ENCODE data around the gene ZNF385C. TPM values are rescaled to one million over a fixed set of nuclear protein-coding genes. Genes with fewer than 3 reads are reported as not detected.

The ZNF385C gene
- total RNA-seq, 1 donor from 2014 or later = 1.3 TPM

DNA sequence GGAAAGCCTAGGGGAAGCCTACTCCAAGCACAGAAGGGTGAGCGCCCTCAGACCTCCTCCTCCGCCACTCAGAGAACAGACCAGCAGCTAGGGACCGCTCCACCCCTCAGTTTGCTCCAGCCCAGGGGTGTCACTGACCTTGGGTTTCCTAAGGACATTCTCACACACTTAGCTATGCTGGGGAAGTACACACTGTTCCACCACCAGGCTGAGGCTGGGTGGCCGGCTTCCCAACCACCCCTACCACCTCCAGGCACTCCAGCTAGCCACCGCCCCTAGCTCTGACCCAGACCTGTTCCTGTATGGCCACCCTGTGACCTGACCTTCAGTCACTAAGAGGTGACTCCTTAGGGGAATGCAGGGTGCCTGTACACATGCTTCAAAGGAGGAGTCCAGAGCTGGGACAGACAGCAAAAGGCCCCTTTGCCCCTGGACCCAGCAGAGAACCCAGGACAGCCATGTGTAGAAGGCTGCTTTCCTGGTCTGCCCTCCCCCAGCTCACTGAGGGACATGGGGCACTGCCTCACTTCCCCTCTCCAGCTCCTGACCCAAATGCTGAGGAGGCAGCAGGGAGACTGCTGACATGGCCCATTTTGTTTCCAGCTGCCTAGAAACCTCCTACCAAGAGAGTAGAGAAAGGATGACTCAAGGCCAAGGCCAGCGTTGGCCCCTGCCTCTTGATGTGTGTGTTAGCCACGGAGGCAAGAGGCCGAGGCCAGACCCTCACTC is 31.0 kb upstream of the ZNF385C start:
- peaks cover 42% of the 10 kb centered on the region for H3K4me1 Mint-ChIP-seq (ENCODE audit: unreplicated experiment)
- no peak for DNase-seq (ENCODE audit: low spot score)
- no peaks in the 10 kb centered on the region for H3K9me3 Mint-ChIP-seq (ENCODE audit: unreplicated experiment)
- H3K36me3 Mint-ChIP-seq (ENCODE audit: low read depth, unreplicated experiment) = peaks cover 54% of the 10 kb centered on the region
- TF ChIP-seq, protein P1, sequence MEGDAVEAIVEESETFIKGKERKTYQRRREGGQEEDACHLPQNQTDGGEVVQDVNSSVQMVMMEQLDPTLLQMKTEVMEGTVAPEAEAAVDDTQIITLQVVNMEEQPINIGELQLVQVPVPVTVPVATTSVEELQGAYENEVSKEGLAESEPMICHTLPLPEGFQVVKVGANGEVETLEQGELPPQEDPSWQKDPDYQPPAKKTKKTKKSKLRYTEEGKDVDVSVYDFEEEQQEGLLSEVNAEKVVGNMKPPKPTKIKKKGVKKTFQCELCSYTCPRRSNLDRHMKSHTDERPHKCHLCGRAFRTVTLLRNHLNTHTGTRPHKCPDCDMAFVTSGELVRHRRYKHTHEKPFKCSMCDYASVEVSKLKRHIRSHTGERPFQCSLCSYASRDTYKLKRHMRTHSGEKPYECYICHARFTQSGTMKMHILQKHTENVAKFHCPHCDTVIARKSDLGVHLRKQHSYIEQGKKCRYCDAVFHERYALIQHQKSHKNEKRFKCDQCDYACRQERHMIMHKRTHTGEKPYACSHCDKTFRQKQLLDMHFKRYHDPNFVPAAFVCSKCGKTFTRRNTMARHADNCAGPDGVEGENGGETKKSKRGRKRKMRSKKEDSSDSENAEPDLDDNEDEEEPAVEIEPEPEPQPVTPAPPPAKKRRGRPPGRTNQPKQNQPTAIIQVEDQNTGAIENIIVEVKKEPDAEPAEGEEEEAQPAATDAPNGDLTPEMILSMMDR (IDR thresholded peaks at IDR 0.05; ENCODE audit: unreplicated experiment) = no peak
- H3K27me3 Mint-ChIP-seq (ENCODE audit: unreplicated experiment) = peaks cover 6% of the 10 kb centered on the region
- no peak overlapping the region for H3K27ac Mint-ChIP-seq (ENCODE audit: unreplicated experiment)
- no peak overlapping the region for H3K4me3 Mint-ChIP-seq (ENCODE audit: unreplicated experiment)

DNA sequence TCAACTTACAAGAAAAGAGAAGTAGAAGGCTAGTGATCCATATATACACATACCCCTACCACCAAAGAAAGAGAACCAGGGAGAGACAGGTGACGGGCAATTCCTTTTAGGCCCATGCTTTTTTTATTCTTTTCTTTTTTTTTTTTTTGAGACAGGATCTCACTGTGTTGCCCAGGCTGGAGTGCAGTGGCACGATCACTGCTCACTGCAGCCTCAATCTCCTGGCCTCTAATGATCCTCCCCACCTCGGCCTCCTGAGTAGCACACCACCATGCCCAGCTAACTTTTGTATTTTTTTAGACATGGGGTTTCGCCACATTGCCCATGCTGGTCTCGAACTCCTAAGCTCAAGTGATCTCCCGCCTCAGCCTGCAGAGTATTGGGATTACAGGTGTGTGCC is 29.1 kb upstream of the ZNF385C start:
- no peaks in the 10 kb centered on the region for H3K9me3 Mint-ChIP-seq (ENCODE audit: unreplicated experiment)
- no peak for DNase-seq (ENCODE audit: low spot score)
- TF ChIP-seq, protein P1 (IDR thresholded peaks at IDR 0.05; ENCODE audit: unreplicated experiment) = no peak
- H3K36me3 Mint-ChIP-seq (ENCODE audit: low read depth, unreplicated experiment) = peaks cover 54% of the 10 kb centered on the region
- H3K27me3 Mint-ChIP-seq (ENCODE audit: unreplicated experiment) = peaks cover 6% of the 10 kb centered on the region
- H3K4me3 Mint-ChIP-seq (ENCODE audit: unreplicated experiment) = peak overlapping the region; percentile 19
- H3K4me1 Mint-ChIP-seq (ENCODE audit: unreplicated experiment) = peaks cover 24% of the 10 kb centered on the region
- H3K27ac Mint-ChIP-seq (ENCODE audit: unreplicated experiment) = no peak overlapping the region

DNA sequence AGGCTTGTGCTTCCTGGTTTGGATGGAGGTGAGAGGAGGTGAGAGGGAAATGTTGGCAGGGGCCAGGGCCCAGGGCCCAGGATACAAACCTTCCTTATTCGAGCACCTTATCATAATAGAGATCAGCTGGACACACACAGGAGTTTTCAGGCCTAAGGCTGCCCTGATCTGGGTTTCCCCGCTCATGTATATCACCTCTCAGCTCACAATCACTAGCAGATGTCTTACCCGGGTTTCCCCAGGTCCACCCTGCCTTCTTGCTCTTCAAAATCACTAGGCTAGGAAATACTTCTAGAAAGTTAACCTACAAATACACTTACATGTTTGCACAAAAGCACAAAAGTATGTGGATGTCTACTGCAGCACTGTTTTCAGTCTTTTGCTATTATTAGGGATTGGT is 28.6 kb upstream of the ZNF385C start:
- Mint-ChIP-seq H3K27me3 (ENCODE audit: unreplicated experiment) (peaks cover 9% of the 10 kb centered on the region), H3K27ac (ENCODE audit: unreplicated experiment) (no peak overlapping the region), H3K4me3 (ENCODE audit: unreplicated experiment) (peak overlapping the region; percentile 19), H3K4me1 (ENCODE audit: unreplicated experiment) (peaks cover 20% of the 10 kb centered on the region), H3K36me3 (ENCODE audit: low read depth, unreplicated experiment) (peaks cover 54% of the 10 kb centered on the region), H3K9me3 (ENCODE audit: unreplicated experiment) (no peaks in the 10 kb centered on the region)
- DNase-seq (ENCODE audit: low spot score) = no peak
- TF ChIP-seq, protein P1 (IDR thresholded peaks at IDR 0.05; ENCODE audit: unreplicated experiment) = no peak

DNA sequence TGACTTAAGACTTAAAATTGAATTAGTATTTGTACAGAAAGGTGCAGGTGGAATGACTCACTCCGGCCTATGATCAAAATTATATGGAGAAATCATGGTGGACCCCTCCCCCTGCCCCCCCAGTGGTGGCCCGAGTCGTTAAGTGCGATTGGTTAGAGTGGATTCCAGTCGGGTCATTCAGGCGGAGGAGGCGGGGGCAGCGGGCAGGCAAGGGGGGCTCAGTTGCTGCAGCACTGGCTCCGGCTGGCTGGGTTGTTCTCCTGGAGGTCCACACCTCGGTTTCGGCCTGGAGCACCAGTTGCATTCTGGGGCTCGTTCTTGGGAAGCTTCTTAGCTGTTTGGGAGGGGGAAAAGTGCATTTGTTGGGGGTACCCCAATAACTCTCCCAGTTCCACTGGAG is 27.3 kb upstream of the ZNF385C start:
- TF ChIP-seq, protein P1 (IDR thresholded peaks at IDR 0.05; ENCODE audit: unreplicated experiment) = no peak
- Mint-ChIP-seq H3K4me3 (ENCODE audit: unreplicated experiment) (peak overlapping the region; percentile 56), H3K36me3 (ENCODE audit: low read depth, unreplicated experiment) (peaks cover 47% of the 10 kb centered on the region), H3K9me3 (ENCODE audit: unreplicated experiment) (no peaks in the 10 kb centered on the region), H3K27ac (ENCODE audit: unreplicated experiment) (no peak overlapping the region), H3K4me1 (ENCODE audit: unreplicated experiment) (peaks cover 12% of the 10 kb centered on the region), H3K27me3 (ENCODE audit: unreplicated experiment) (peaks cover 10% of the 10 kb centered on the region)
- no peak for DNase-seq (ENCODE audit: low spot score)

DNA sequence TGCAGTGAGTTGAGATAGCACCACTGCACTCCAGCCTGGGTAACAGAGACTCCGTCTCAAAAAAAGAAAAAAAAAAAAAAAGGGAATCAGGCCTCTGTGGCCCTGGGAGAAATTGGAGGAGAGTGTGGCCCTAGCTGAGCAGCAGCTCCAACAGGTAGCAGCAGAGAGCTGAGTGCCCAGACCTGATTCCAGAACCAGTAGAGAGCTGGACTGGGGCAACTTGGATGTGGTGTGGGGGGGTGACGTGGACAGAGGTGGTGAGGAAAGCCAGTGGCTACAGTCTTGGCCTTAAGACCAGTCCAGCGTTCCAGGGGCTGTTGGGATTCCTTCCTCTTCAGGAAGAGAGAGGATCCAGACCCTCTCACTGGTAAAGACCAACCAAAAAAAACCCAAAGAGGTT is 26.0 kb upstream of the ZNF385C start:
- H3K36me3 Mint-ChIP-seq (ENCODE audit: low read depth, unreplicated experiment) = peaks cover 39% of the 10 kb centered on the region
- no peak for DNase-seq (ENCODE audit: low spot score)
- H3K4me1 Mint-ChIP-seq (ENCODE audit: unreplicated experiment) = peaks cover 10% of the 10 kb centered on the region
- no peak overlapping the region for H3K4me3 Mint-ChIP-seq (ENCODE audit: unreplicated experiment)
- no peak overlapping the region for H3K27ac Mint-ChIP-seq (ENCODE audit: unreplicated experiment)
- H3K27me3 Mint-ChIP-seq (ENCODE audit: unreplicated experiment) = peaks cover 8% of the 10 kb centered on the region
- TF ChIP-seq, protein P1 (IDR thresholded peaks at IDR 0.05; ENCODE audit: unreplicated experiment) = no peak
- H3K9me3 Mint-ChIP-seq (ENCODE audit: unreplicated experiment) = no peaks in the 10 kb centered on the region

Data from endothelial cell (in vitro differentiated cells).